SKM-1 treated with dmso at 0.1 percent for 144 hours (cell line): ENCODE data around the gene ETFA.

Experiments
- DNase-seq: peaks from one replicate; lab custom pipeline; 2025; ENCODE audit not compliant: unreplicated experiment; lab: John Stamatoyannopoulos, UW

The ETFA gene

DNA sequence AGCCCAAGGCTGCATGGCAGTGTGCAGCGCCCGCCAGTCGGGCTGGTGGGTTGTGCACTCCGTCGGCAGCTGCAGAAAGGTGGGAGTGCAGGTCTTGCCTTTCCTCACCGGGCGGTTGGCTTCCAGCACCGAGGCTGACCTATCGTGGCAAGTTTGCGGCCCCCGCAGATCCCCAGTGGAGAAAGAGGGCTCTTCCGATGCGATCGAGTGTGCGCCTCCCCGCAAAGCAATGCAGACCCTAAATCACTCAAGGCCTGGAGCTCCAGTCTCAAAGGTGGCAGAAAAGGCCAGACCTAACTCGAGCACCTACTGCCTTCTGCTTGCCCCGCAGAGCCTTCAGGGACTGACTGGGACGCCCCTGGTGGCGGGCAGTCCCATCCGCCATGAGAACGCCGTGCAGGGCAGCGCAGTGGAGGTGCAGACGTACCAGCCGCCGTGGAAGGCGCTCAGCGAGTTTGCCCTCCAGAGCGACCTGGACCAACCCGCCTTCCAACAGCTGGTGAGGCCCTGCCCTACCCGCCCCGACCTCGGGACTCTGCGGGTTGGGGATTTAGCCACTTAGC lies 29.6 kb upstream of the ETFA start:
- no peak for DNase-seq

DNA sequence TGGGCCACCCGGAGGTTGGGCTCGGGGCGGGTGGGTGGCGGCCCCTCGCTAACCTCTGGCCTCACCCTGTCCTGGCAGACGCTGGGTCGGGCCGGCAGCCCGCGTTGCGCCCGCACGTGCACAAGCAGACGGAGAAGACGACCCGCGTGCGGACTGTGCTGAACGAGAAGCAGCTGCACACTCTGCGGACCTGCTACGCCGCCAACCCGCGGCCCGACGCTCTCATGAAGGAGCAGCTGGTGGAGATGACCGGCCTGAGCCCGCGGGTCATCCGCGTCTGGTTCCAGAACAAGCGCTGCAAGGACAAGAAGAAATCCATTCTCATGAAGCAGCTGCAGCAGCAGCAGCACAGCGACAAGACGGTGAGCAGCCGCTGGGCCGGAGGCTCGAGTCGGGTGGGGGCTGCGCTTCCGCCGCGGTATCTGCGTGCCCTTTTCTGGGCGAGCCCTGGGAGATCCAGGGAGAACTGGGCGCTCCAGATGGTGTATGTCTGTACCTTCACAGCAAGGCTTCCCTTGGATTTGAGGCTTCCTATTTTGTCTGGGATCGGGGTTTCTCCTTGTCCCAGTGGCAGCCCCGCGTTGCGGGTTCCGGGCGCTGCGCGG lies 29.0 kb upstream of the ETFA start:
- DNase-seq = no peak

DNA sequence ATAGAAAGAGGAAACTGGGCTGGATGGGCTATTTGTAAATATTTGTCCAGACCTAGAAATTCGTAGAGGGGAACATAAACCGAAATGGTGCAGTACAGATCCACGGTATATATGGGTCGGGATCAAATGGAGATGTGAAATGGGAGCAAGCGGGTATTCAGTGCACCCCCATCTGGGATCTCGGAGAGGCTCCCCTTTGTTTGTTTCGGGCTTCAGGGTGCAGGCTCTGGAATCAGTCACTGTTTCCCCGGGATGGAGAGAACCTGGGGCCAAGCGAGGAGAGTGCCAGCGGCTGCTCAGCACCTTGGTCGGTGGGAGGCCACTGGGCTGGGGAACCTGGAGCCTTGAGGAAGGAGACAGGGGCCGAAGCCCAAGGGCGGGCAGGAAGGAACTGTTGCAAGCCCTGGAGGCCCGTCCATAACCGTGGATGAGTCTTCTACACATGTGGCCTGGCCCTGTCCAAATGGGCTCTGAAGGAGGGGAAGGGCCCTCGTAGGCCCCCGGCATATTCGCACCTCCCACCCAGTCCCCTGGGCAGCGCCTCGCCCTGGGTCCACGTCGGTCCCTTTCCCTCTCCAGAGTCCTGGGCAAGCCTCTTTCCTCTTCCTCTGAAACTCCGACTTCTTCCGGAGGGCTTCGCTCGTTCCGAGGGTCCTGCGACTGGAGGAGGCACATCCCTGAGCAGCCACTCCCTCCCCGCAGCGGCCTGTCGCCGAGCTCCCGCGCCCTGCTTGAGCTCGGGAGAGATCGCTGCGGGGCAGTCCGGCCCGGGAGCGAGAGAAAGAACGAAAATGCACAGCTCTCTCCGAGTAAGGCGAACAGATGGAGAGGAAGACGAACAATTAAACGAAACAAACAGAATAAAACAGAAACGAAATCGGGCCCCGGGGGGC lies 28.3 kb upstream of the ETFA start:
- no peak for DNase-seq

DNA sequence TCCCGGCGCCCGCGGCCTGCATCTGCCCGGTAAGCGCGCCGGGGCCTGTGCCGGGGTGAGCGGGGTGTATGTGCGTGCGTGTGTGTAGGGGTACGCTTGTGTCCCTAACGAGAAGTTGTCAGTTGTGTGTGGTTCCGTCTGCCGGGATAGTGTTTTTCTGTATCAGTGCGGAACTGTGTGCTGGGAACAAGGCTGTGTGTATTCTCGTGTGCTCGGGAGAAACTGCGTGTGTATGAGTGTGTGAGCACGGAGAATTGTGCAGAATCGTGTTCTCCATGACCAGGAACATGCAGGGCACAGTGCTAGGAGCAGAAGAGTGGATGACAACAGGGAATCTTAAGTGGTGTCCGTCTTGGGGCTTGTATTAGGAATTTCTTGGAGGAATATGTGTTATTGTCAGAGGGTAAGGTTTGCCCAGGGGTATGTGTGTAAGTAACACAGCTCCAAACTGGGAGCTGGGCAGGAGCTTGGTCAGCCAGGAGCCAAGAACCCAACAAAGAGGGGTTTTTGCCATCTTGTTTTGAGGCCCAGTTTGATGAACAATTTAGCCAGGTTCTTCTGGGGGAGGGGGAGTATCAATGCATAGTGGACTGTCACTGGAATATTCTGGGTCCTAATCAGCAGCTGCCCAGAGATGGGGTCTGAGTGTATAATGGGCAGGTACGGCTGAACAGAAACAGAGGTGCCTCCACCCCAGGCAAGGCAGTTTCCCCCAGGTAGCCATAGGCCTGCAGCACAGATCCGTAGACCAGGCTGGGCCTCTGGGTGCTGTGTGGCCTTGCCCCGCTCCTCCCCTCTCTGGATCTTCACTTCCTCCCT lies 27.4 kb upstream of the ETFA start:
- peak; percentile 16 for DNase-seq

DNA sequence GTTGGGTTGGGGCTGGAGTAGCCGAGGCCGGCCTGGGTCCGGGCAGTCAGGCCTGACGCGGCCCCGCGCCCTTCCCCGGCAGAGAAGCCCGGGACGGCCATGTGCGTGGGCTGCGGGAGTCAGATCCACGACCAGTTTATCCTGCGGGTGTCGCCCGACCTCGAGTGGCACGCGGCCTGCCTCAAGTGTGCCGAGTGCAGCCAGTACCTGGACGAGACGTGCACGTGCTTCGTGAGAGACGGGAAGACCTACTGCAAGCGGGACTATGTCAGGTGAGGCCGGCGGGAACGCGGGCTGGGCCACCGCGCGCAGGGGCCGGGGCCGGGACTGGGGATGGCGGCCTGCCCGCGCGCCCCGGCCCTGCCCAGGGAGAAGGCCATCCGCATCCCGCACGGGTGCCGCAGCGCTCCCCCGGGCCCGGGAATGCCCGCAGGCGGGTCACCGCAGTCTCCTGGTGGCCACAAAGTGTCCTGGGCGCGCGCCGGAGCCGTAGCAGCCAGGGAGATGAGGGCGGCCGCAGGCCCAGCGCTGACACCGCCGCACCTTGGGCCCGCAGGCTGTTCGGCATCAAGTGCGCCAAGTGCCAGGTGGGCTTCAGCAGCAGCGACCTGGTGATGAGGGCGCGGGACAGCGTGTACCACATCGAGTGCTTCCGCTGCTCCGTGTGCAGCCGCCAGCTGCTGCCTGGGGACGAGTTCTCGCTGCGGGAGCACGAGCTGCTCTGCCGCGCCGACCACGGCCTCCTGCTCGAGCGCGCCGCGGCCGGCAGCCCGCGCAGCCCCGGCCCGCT lies 26.6 kb upstream of the ETFA start:
- DNase-seq = no peak

DNA sequence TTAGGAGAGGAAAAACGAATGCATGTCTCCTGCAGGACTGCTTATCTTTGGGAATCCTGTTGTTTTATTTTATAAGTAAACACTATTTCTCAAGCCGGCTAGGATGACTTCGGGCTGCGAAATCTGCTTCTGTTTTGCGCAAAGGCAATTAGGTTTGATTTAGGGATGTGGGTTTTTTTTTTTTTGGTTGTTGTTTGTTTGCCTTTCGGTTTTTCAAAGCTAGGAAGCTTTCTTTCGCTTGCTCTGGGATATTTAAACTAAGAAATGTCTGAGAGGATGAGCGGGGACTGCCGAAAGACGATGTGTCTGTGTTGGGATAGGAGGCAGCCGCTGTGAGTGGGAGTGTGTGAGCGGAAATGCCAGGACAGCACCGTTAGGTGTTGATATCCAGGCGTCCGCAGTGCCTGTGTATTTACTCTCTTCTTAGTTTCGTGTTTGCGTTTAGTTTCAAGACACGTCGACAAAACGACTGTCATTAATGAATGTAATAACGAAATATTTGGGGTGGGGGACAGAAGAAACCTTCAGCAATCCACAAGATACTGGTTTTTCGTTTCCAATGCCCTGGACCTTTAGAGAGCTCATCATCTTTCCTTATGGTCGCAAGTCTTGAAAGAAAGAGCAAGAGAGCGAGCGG lies 25.9 kb upstream of the ETFA start:
- no peak for DNase-seq

DNA sequence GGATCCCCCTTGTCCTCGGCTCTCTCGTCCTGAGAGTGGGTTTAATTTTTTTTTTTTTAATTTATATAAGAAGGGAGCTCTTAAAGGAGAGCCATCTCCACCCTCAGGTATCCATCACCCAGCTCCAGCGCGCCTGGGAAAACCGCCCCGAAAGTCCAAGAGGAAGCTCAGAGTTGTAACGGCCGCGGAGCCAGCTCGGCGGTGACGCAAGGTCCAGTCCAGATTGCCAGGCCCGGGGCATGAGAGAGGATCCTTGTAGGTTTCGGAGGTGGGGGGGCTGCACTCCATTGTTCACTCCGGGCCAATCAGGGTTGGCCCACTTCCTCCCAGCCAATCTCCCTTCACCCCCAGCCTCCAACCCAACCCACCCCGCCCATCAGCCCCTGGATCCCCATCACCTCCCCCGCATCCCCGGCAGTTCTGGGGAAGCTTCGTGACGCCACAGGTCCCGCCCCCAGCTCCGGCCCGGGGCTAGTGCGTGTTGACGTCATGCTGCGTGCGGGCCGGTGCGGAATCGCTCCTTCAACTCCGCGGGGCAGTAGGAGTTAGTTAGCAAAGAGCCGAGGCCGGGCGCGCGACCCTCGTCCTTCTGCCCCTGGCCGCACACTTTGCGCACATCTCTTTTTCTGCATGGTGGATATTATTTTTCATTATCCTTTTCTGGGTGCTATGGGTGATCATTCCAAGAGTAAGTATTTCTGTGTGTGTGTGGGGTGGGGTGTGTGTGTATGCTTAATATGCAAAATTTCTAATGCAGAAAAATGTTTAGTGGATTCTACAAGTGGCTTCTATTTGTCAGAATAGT lies 25.2 kb upstream of the ETFA start, which contains the start of gene ISL2:
TSS of gene ISL2 (plus strand) at position 520 of the 805 bp plus-strand sequence. CDS start at position 631, 111 bp downstream.
- peak; percentile 72 for DNase-seq

DNA sequence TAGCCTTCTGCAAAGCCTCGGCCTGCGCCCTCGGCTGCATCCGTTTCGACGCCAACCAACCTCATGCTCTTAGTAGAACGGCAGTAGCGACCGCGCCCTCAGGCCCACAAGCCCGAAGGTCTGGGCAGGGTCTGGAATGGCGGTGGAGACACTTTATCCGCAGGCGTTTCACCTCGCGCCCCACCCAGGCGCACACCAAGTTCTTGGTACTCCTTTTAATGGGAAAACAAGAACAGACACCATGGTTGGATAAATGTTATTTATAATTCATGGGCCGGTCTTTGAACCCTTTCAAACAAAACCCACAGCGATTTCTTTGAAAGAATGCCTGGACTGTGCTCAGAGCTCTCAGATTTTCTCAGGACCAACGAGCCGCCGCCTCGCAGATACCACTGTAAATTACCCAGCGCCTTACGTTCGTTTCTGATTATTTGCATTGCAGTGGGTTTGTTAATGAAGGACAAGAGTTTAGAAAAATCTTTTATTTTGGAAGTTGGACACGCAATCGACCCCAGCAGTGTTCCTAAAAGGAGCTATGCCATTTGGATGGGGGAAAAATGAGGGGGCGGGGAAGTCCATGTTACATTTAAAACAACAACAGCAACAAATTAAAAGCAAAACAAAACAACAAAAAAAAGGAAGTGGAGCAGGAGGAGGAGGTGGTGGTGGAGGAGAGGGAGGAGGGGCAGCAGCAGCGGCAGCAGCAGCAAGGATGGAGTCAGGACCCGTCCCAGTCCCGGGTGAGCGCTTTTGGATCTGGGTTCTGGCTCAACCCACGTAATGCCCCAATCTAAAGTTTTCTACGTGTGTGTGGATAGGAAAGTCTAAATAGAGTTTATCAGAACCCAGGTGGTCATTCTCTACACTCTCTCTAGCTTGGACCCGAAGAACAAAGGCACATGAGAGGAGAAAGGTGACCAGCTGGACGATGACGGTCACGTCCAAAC lies 24.3 kb upstream of the ETFA start:
- no peak for DNase-seq

DNA sequence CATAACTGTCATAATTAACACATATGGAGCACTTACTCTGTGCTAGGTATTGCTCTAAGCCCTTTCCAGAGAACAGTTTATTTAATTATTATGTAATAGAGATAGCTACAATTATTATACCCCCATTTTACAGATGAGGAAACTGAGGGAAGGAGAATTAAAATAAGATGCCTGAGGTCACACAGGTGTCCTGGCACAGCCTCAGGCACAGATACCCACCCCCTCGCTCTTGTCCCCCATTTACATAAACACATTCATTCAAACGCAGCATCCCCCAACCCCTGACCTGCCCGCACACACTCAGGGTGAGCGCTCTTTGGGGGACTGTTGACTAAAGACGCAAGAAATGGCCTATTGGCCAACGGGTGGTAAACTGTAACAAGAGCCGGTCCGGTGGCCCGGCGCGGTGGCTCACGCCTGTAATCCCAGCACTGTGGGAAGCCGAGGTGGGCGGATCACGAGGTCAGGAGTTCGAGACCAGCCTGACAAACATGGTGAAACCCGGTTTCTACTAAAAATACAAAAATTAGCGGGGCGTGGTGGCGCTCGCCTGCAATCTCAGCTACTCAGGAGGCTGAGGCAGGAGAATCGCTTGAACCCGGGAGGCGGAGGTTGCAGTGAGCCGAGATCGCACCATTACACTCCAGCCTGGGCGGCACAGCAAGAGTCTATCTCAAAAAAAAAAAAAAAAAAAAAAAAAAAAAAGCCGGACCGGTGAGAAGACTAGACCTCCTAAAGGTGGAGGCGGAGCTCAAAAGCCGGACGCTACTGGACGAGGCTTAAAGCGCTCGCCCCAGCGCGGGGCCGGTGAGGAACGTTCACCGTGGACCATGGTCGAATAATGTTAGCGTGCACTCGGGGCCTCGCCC lies 23.4 kb upstream of the ETFA start:
- no peak for DNase-seq

DNA sequence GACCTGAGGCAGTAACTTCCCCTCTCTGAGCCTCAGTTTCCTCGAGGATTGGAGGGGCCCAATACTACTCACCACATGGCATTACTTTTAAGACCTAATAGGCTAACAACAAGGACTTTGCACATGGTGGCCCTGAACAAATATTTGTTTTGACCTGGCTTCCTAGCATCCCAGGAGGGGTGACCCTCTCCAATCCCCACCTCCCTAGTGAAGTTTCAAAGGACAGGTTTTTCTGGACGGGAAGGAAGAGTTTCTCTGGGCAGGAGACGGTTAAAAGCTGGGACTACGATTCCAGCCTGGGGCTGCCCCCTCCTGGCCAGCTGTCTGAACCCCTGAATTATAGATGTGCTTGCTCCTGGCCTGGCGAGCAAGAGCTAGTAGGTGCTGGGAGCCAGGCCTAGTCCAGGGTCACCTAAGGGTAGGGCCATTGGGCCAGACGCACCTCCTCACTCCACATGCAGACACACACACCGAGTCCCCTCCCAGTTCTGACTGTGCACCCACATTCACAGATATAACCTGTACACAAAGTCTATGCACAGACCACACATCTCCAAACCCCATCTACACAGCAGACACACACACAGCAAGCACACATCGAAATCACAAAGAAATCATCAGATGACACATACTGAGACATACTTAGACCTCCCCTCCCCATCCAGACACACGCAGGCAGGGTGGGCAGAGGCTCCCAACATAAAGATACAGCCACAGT lies 22.6 kb upstream of the ETFA start:
- DNase-seq = no peak

DNA sequence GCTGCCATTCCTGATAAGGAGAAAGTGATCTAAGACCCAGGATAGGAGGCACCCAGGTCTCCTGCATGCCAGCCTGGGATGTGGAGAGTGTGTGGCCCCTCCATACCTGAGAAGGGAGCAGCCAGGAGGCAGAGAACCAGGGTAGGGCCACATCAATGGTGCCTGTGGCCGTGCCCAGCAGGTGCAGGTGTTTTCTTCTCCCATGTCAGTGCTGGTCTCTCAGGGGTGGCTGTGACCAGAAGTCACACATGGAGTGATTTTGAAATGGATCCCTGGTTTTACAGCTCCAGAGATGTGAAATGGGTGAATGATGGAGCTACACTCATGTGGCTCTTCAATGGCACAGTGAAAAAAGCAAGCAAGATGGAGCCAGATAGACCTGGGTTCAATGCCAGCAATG lies 22.0 kb upstream of the ETFA start:
- DNase-seq = no peak

DNA sequence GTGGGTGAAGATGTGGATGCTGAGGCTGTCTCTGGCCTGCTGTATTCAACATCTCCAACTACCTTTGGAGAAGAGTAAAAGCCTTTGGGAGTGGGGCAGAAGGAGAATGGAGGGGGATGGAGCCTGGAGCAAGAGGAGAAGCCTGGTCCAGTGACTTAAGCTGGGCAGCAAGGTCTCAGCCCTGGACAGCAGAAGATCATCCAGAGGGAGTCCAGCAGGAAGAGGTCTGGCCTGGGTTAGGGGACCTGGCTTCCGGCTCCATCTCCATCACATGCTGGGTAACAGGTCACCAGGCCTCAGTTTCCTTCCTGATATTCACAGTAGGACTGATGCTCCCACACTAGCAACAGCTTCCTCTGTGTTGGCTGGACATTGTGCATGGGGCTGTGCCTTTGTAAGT lies 21.5 kb upstream of the ETFA start:
- no peak for DNase-seq

DNA sequence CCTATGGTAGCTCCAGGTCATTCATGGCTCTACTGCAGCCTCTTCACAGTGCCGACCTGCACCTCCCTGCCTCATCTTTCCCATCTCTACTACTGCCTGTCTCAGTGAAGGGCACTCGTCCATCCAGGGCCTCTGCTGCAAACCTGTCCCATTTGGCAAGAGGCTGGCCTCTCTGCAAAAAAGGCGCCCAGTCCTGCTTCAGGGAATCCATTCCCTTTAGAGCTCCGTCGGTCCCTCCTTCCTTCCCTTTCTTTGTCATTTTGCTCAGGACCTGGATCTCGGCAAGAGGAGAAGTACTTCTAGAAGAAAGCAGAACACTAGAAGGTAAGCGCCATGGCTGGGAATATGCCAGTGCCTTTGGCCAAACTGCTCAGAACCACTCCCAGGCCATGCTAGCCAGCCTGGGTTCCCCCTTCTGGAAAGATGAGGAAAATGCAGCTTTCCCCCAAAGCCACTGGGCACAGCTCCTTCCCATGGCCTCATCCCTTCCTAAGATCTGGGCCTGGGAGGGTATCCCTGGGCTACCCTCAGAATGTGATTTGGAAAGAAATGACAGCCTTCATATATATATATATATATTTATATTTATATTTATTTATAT lies 18.9 kb upstream of the ETFA start:
- peak; percentile 41 for DNase-seq

DNA sequence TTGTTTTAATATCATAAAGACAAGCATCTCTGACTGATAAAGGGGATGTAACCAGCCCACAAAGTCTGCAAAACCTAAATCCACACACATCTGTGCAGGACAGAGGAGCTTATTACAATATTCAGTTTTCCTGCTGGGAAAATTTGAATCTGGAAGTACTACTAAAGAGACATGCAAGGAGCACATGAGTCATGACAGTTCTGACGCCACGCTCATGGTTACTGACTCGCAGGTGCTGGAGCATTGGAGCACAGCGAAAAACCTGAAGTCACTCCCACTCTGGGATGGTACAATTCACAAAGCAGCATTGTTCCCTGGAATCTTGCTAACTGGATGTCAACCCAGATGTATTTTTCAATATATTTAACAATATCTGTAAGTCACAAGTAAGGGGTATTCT lies 17.7 kb upstream of the ETFA start:
- no peak for DNase-seq

DNA sequence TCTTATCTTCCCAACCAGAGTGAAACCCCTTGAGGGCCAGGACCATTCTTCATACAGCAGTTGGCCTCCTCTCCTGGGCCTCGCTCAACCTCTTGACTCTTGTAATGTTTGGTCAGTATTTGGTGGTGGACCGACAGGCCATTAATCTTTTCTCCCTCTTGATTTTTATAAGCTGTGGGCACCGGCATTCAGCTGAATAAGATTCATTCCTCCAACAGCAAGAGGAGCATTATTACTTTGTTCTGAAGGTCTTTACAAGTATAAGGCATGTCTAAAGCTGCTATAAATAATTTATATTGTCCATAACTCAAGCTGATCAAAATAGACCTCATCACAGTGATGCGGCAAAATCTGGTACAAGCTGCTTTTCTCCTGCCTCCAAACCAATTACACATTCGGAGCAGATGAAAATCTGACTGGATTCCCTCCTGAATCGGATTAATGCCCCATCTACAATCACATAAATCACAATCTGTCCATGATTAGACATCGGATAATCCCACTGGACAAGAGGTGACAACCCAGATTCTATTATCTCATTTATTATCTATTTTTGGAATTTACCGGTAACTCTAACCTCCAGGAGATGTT lies 16.9 kb upstream of the ETFA start:
- no peak for DNase-seq
